WTC11 (cell line): Measurements from ENCODE around the gene PGM2L1.

Source experiments
- CTCF ChIP-seq: fragments of 200-600 bp; IDR thresholded peaks from 2 replicates; pipeline ENCODE4 v1.8.0; 2022; ENCODE audit warnings: antibody characterized with exemption
- HMGXB4 ChIP-seq: sonication (generic); formaldehyde crosslinking; IDR thresholded peaks from 2 replicates; pipeline ENCODE4 v1.8.1; 2023; ENCODE audit warnings: mild to moderate bottlenecking, moderate library complexity, missing genetic modification reagents
- IRF1 ChIP-seq: sonication (generic); formaldehyde crosslinking; IDR thresholded peaks from 2 replicates; pipeline ENCODE4 v1.8.0; 2023; ENCODE audit warnings: missing genetic modification reagents
- MAX ChIP-seq: sonication (generic); formaldehyde crosslinking; IDR thresholded peaks from 2 replicates; pipeline ENCODE4 v1.8.0; 2022; ENCODE audit warnings: mild to moderate bottlenecking, missing genetic modification reagents
- NR1H2 ChIP-seq: sonication (generic); formaldehyde crosslinking; IDR thresholded peaks from 2 replicates; pipeline ENCODE4 v1.9.0; 2021; ENCODE audit warnings: mild to moderate bottlenecking, moderate library complexity, missing genetic modification reagents
- PRDM15 ChIP-seq: sonication (generic); formaldehyde crosslinking; IDR thresholded peaks from 2 replicates; pipeline ENCODE4 v1.8.0; 2022; ENCODE audit warnings: missing genetic modification reagents
- SMAD4 ChIP-seq: sonication (generic); formaldehyde crosslinking; IDR thresholded peaks from 2 replicates; pipeline ENCODE4 v1.8.0; 2022; ENCODE audit warnings: mild to moderate bottlenecking, missing genetic modification reagents
- SP1 ChIP-seq: sonication (generic); formaldehyde crosslinking; conservative IDR thresholded peaks from 2 replicates; pipeline ENCODE4 v1.8.1; 2022; ENCODE audit warnings: missing genetic modification reagents
- TEAD4 ChIP-seq: sonication (generic); formaldehyde crosslinking; IDR thresholded peaks from 2 replicates; pipeline ENCODE4 v1.8.0; 2022; ENCODE audit warnings: mild to moderate bottlenecking, missing genetic modification reagents
- USF2 ChIP-seq: sonication (generic); formaldehyde crosslinking; IDR thresholded peaks from 2 replicates; pipeline ENCODE4 v1.8.1; 2023; ENCODE audit warnings: mild to moderate bottlenecking, missing genetic modification reagents, moderate library complexity
- ZNF232 ChIP-seq: sonication (generic); formaldehyde crosslinking; IDR thresholded peaks from 2 replicates; pipeline ENCODE4 v1.8.0; 2022; ENCODE audit warnings: mild to moderate bottlenecking, missing genetic modification reagents

GRCh38 chr11:74412321-74412720 lies 14.1 kb upstream of the PGM2L1 start:
- TF ChIP-seq HMGXB4, result no peak
- no peak for TF ChIP-seq CTCF
- TF ChIP-seq ZNF232 (CRISPR knock-in tag), result no peak
- TF ChIP-seq PRDM15 (CRISPR knock-in tag), result no peak
- TF ChIP-seq IRF1 (CRISPR knock-in tag), result no peak
- TF ChIP-seq SMAD4 (CRISPR knock-in tag), result no peak
- no peak for TF ChIP-seq SP1 (CRISPR knock-in tag)
- no peak for TF ChIP-seq MAX
- no peak for TF ChIP-seq TEAD4 (CRISPR knock-in tag)
- TF ChIP-seq NR1H2, result no peak
- TF ChIP-seq USF2 (CRISPR knock-in tag), result no peak
